ENCODE data around the gene CRX. TPM values are rescaled to one million over a fixed set of nuclear protein-coding genes. Genes with fewer than 3 reads are reported as not detected.

Gene CRX
- total and polyA plus RNA-seq, 2 of the 13 experiments (the other 11 are each of a cell fraction or from before 2014, with no cell fraction given): not detected

DNA sequence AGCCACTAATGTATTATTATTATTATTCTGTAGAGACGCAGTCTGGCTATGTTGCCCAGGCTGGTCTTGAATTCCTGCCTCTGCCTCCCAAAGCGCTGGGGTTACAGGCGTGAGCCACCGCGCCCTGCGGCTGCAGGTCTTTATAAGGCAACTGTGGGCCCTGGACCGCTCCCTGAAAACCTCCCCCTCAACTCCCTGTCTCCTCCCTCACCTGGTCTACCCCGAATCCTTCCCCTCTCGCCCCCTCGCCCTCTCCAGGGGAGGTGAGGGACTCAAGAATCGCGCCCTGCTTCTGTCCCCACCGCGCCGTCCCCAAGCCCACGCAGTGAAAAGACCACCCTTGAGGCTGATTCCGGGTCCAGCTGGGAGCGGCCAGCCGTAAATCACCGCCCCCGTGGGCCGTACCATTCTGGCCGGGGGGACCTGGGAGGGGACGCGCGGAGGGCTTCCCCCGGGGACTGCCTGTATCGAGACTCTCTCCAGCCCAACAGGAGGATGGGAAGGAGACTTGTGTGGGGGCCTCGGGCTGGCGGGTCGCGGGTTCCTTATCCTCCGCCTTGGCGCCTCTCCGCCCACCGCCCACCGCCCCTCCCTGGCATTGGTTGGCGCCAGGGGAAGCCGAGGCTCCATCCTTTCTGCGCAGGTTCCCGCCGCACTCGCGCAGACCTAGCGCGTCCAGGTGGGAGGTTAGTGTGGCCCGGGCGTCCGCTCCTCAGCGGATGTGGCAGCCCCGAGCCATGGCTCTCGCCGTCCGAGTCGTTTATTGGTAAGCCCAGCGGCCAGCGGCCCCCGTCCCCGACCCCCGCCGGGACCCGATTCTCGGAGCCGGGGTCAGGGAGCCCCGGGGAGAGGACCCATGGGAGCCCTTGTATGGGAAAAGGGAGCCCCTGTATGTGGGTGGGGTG lies 43.4 kb upstream of the CRX start, which contains the start of gene SELENOW (continued):
- TF ChIP-seq, protein P1, sequence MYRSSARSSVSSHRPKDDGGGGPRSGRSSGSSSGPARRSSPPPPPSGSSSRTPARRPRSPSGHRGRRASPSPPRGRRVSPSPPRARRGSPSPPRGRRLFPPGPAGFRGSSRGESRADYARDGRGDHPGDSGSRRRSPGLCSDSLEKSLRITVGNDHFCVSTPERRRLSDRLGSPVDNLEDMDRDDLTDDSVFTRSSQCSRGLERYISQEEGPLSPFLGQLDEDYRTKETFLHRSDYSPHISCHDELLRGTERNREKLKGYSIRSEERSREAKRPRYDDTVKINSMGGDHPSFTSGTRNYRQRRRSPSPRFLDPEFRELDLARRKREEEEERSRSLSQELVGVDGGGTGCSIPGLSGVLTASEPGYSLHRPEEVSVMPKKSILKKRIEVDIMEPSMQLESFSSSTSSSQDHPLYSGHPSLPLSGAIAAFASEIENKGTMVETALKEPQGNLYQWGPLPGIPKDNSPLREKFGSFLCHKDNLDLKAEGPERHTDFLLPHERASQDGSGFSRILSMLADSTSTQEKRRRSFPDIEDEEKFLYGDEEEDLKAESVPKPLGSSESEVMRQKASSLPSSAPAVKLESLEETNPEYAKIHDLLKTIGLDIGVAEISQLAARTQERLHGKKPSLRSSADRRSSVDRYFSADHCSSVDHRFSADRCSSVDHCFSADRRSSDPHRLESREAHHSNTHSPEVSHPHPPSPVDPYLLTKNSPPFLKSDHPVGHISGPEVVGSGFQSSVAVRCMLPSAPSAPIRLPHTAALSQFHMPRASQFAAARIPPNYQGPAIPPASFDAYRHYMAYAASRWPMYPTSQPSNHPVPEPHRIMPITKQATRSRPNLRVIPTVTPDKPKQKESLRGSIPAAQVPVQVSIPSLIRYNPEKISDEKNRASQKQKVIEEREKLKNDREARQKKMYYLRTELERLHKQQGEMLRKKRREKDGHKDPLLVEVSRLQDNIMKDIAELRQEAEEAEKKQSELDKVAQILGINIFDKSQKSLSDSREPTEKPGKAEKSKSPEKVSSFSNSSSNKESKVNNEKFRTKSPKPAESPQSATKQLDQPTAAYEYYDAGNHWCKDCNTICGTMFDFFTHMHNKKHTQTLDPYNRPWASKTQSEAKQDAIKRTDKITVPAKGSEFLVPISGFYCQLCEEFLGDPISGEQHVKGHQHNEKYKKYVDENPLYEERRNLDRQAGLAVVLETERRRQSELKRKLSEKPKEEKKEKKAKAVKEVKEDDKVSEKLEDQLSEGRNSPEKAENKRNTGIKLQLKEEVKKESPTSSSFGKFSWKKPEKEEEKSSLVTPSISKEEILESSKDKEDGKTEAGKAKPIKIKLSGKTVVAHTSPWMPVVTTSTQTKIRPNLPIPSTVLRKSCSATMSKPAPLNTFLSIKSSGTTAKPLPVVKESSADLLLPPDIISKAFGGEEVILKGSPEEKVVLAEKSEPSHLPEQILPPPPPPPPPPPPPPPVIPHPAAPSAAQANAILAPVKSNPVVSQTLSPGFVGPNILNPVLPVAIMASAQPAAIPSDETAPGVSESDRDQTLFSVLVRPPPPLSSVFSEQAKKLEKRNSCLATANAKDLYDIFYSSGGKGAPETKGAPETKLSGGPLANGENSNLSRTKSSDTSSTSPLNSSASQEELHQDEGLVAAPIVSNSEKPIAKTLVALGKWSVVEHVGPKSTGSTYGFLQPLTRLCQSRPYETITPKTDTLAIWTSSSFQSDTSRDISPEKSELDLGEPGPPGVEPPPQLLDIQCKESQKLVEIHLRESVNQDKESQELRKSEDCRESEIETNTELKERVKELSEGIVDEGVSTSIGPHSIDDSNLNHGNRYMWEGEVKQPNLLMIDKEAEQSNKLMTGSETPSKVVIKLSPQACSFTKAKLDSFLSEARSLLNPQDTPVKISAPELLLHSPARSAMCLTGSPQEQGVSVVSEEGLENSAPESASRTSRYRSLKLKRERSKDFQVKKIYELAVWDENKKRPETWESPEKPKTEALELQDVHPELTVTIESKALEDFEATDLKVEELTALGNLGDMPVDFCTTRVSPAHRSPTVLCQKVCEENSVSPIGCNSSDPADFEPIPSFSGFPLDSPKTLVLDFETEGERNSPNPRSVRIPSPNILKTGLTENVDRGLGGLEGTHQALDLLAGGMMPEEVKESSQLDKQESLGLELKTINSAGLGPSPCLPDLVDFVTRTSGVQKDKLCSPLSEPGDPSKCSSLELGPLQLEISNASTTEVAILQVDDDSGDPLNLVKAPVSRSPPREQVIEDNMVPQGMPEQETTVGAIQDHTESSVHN (CRISPR knock-in tag; IDR thresholded peaks at IDR 0.05): peak; percentile 17; the same call in 1 of the 2 replicates
- TF ChIP-seq CAMTA2 (CRISPR knock-in tag; IDR thresholded peaks at IDR 0.05; ENCODE audit: borderline replicate concordance) (no peak), ZNF3 (CRISPR knock-in tag; IDR thresholded peaks at IDR 0.05) (no peak), JUND (CRISPR knock-in tag; IDR thresholded peaks at IDR 0.05) (no peak), ZNF547 (CRISPR knock-in tag; IDR thresholded peaks at IDR 0.05) (peak; percentile 85; the same call in 1 of the 2 replicates), TAF1 (CRISPR knock-in tag; IDR thresholded peaks at IDR 0.05) (peak; percentile 93), ARHGAP35 (CRISPR knock-in tag; IDR thresholded peaks at IDR 0.05; ENCODE audit: borderline replicate concordance) (peak; percentile 48; the same call in 1 of the 2 replicates), TOPORS (CRISPR knock-in tag; IDR thresholded peaks at IDR 0.05) (no peak), ZNF577 (CRISPR knock-in tag; IDR thresholded peaks at IDR 0.05; ENCODE audit: borderline replicate concordance, low read depth) (no peak), ISL2 (CRISPR knock-in tag; IDR thresholded peaks at IDR 0.05) (no peak), KLF16 (CRISPR knock-in tag; IDR thresholded peaks at IDR 0.05) (peak in 1 of 2 experiments; percentile 80; a peak in 1 of 4 replicates), ATAD3A (CRISPR knock-in tag; IDR thresholded peaks at IDR 0.05) (no peak), RBFOX2 (IDR thresholded peaks at IDR 0.05; ENCODE audit: low read depth, low read length) (peak; percentile 93), ZNF75D (CRISPR knock-in tag; IDR thresholded peaks at IDR 0.05; ENCODE audit: borderline replicate concordance) (no peak), SNAI1 (CRISPR knock-in tag; IDR thresholded peaks at IDR 0.05; ENCODE audit: borderline replicate concordance) (peak; percentile 75; the same call in 1 of the 2 replicates), ZNF598 (CRISPR knock-in tag; IDR thresholded peaks at IDR 0.05; ENCODE audit: borderline replicate concordance) (no peak; the same call in 1 of the 2 replicates)
- TF ChIP-seq, protein P2, sequence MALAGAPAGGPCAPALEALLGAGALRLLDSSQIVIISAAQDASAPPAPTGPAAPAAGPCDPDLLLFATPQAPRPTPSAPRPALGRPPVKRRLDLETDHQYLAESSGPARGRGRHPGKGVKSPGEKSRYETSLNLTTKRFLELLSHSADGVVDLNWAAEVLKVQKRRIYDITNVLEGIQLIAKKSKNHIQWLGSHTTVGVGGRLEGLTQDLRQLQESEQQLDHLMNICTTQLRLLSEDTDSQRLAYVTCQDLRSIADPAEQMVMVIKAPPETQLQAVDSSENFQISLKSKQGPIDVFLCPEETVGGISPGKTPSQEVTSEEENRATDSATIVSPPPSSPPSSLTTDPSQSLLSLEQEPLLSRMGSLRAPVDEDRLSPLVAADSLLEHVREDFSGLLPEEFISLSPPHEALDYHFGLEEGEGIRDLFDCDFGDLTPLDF (CRISPR knock-in tag; IDR thresholded peaks at IDR 0.05): 0 out of 2 replicates have a peak, but pooled peaks have one; percentile 39
- TF ChIP-seq, protein P3, sequence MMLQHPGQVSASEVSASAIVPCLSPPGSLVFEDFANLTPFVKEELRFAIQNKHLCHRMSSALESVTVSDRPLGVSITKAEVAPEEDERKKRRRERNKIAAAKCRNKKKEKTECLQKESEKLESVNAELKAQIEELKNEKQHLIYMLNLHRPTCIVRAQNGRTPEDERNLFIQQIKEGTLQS (CRISPR knock-in tag; IDR thresholded peaks at IDR 0.05): no peak; the same call in 1 of the 2 replicates

All from HepG2 (cell line).